K562 (cell line): Measurements from ENCODE around the gene FUT2. TPM values are rescaled to one million over a fixed set of nuclear protein-coding genes. Genes with fewer than 3 reads are reported as not detected.

ENCODE experiments used
- ATF7 ChIP-seq: fragments of 450-650 bp; IDR thresholded peaks from 2 replicates; pipeline ENCODE4 v1.7.1; 2014; ENCODE audit warnings: mild to moderate bottlenecking, moderate library complexity
- CBX1 ChIP-seq: sonication (generic); IDR thresholded peaks from 2 replicates; pipeline ENCODE4 v1.6.1; 2016; ENCODE audit warnings: antibody characterized with exemption, low read depth, mild to moderate bottlenecking
- CBX2 ChIP-seq: fragments of 200-600 bp; sonication (generic); IDR thresholded peaks from one replicate; pipeline ENCODE4 v1.6.1; 2012; ENCODE audit warnings: mild to moderate bottlenecking, low read length, inconsistent platforms; ENCODE audit not compliant: insufficient read depth, poor library complexity, severe bottlenecking
- EGR1 ChIP-seq: fragments of 450-650 bp; conservative IDR thresholded peaks from 2 replicates; pipeline ENCODE4 v1.6.1; 2017; ENCODE audit warnings: mild to moderate bottlenecking
- GTF2F1 ChIP-seq: IDR thresholded peaks from 2 replicates; pipeline ENCODE4 v1.6.1; 2011; ENCODE audit warnings: low read depth, low read length, improper control_type of control experiment
- KDM1A ChIP-seq, 2 experiments: fragments of 450-650 bp; IDR thresholded peaks; 2 replicates each; pipeline ENCODE4 v1.6.1; 2016; ENCODE audit warnings: mild to moderate bottlenecking in 2 of 2
- ZNF76 ChIP-seq: fragments of 250-450 bp; sonication (Bioruptor Pico); IDR thresholded peaks from 2 replicates; pipeline ENCODE4 v1.4.0; 2020; ENCODE audit warnings: mild to moderate bottlenecking, moderate library complexity, borderline replicate concordance
- polyA plus RNA-seq, 8 experiments: library from polyadenylated mRNA; depleted of rRNA in 4 of 8; stranded (reverse) in 5 of 8; unstranded in 3 of 8; fragments of >200 nt; fragmentation: Nextera tagmentation in 2 of 8; fragmentation: Illumina TruSeq in 1 of 8; extraction: Ambion mirVana in 2 of 8; extraction: Trizol in 1 of 8; gene quantifications; 2 replicates each; pipeline versions ENCODE4 v1.2.1 to v1.2.3, GENCODE V29; 2011 to 2014; ENCODE audit warnings: inconsistent platforms in 1 of 8, missing spikeins in 1 of 8
- total RNA-seq, 7 experiments: library from RNA; depleted of rRNA in 6 of 7; stranded (reverse); fragments of >200 nt in 6 of 7; fragmentation: Illumina TruSeq in 2 of 7; extraction: Trizol in 2 of 7; gene quantifications; 2 replicates each; pipeline versions ENCODE4 v1.2.1 to v1.2.3, GENCODE V29; 2011 to 2021; ENCODE audit warnings: low replicate concordance in 1 of 7
- TF ChIP-seq, protein P1 (sequence below), 2 experiments: fragments of 450-650 bp; IDR thresholded peaks; 2 replicates each; pipeline ENCODE4 v1.6.1; 2016; ENCODE audit warnings: mild to moderate bottlenecking in 2 of 2, borderline replicate concordance in 1 of 2, low read depth in 1 of 2, moderate library complexity in 1 of 2
- TF ChIP-seq, protein P2 (sequence below), 2 experiments: fragments of 450-650 bp; conservative IDR thresholded peaks; 2 replicates each; pipeline ENCODE4 v1.6.1; 2017; ENCODE audit warnings: mild to moderate bottlenecking in 2 of 2, moderate library complexity in 2 of 2
- TF ChIP-seq, protein P3 (sequence below): sonication (generic); formaldehyde crosslinking; IDR thresholded peaks from 2 replicates; pipeline ENCODE4 v1.4.0; 2020; ENCODE audit warnings: mild to moderate bottlenecking, missing genetic modification reagents
- TF ChIP-seq, protein P4 (sequence below): sonication (generic); formaldehyde crosslinking; IDR thresholded peaks from 2 replicates; pipeline ENCODE4 v1.9.0; 2022; ENCODE audit warnings: mild to moderate bottlenecking, missing genetic modification reagents

Gene FUT2
- total and polyA plus RNA-seq, 9 of the 15 experiments (the other 6 are each of a cell fraction or from before 2014, with no cell fraction given): 0.03 to 0.04 TPM; not detected in 7

DNA sequence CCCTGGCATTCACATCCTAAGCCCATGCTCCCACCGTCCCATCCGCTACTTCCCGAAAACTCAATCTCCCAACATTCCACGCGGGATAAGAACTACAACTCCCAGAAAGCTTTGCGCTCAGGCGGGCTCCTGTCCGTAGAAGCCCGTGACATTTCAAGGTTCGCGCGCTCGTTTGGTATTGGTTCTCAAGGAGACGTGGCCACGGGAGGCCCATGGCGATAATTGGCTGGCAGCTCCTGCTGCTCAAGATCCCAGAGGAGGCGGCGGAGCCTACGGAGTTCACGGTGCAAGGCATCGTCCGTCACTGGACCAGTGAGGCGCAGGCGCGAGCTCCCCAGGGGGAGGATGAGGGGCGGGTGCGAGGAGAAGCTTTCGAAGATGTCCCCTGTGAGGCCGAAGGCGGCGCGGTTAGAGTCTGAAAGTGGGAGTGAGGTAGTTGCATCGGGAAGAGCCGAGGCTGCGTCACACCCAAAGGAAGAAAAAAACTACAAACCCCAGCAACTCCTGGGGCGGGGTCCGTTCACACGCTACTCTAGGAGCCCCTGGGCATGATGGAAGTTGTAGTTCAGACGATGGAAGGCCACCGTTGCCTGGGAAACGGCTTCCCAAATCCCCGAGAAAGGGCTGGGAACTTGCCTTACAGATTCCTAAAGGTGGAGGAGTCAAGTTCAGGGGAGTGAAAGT is 25.0 kb downstream of the FUT2 start (continued):
- TF ChIP-seq, protein P1, sequence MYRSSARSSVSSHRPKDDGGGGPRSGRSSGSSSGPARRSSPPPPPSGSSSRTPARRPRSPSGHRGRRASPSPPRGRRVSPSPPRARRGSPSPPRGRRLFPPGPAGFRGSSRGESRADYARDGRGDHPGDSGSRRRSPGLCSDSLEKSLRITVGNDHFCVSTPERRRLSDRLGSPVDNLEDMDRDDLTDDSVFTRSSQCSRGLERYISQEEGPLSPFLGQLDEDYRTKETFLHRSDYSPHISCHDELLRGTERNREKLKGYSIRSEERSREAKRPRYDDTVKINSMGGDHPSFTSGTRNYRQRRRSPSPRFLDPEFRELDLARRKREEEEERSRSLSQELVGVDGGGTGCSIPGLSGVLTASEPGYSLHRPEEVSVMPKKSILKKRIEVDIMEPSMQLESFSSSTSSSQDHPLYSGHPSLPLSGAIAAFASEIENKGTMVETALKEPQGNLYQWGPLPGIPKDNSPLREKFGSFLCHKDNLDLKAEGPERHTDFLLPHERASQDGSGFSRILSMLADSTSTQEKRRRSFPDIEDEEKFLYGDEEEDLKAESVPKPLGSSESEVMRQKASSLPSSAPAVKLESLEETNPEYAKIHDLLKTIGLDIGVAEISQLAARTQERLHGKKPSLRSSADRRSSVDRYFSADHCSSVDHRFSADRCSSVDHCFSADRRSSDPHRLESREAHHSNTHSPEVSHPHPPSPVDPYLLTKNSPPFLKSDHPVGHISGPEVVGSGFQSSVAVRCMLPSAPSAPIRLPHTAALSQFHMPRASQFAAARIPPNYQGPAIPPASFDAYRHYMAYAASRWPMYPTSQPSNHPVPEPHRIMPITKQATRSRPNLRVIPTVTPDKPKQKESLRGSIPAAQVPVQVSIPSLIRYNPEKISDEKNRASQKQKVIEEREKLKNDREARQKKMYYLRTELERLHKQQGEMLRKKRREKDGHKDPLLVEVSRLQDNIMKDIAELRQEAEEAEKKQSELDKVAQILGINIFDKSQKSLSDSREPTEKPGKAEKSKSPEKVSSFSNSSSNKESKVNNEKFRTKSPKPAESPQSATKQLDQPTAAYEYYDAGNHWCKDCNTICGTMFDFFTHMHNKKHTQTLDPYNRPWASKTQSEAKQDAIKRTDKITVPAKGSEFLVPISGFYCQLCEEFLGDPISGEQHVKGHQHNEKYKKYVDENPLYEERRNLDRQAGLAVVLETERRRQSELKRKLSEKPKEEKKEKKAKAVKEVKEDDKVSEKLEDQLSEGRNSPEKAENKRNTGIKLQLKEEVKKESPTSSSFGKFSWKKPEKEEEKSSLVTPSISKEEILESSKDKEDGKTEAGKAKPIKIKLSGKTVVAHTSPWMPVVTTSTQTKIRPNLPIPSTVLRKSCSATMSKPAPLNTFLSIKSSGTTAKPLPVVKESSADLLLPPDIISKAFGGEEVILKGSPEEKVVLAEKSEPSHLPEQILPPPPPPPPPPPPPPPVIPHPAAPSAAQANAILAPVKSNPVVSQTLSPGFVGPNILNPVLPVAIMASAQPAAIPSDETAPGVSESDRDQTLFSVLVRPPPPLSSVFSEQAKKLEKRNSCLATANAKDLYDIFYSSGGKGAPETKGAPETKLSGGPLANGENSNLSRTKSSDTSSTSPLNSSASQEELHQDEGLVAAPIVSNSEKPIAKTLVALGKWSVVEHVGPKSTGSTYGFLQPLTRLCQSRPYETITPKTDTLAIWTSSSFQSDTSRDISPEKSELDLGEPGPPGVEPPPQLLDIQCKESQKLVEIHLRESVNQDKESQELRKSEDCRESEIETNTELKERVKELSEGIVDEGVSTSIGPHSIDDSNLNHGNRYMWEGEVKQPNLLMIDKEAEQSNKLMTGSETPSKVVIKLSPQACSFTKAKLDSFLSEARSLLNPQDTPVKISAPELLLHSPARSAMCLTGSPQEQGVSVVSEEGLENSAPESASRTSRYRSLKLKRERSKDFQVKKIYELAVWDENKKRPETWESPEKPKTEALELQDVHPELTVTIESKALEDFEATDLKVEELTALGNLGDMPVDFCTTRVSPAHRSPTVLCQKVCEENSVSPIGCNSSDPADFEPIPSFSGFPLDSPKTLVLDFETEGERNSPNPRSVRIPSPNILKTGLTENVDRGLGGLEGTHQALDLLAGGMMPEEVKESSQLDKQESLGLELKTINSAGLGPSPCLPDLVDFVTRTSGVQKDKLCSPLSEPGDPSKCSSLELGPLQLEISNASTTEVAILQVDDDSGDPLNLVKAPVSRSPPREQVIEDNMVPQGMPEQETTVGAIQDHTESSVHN (IDR thresholded peaks at IDR 0.05; ENCODE audit: borderline replicate concordance in 1 of 2, low read depth in 1 of 2): no peak
- TF ChIP-seq CBX1 (no peak), GTF2F1 (no peak), EGR1 (0 out of 2 replicates have a peak, but pooled peaks have one; percentile 25), ZNF76 (CRISPR knock-in tag) (no peak), CBX2 (no peak), ATF7 (peak; percentile 83), KDM1A (IDR thresholded peaks at IDR 0.05) (no peak)
- TF ChIP-seq, protein P2, sequence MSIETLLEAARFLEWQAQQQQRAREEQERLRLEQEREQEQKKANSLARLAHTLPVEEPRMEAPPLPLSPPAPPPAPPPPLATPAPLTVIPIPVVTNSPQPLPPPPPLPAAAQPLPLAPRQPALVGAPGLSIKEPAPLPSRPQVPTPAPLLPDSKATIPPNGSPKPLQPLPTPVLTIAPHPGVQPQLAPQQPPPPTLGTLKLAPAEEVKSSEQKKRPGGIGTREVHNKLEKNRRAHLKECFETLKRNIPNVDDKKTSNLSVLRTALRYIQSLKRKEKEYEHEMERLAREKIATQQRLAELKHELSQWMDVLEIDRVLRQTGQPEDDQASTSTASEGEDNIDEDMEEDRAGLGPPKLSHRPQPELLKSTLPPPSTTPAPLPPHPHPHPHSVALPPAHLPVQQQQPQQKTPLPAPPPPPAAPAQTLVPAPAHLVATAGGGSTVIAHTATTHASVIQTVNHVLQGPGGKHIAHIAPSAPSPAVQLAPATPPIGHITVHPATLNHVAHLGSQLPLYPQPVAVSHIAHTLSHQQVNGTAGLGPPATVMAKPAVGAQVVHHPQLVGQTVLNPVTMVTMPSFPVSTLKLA (conservative IDR thresholded peaks at IDR 0.05): peak in 1 of 2 experiments; percentile 70; a peak in 2 of 4 replicates
- TF ChIP-seq, protein P3, sequence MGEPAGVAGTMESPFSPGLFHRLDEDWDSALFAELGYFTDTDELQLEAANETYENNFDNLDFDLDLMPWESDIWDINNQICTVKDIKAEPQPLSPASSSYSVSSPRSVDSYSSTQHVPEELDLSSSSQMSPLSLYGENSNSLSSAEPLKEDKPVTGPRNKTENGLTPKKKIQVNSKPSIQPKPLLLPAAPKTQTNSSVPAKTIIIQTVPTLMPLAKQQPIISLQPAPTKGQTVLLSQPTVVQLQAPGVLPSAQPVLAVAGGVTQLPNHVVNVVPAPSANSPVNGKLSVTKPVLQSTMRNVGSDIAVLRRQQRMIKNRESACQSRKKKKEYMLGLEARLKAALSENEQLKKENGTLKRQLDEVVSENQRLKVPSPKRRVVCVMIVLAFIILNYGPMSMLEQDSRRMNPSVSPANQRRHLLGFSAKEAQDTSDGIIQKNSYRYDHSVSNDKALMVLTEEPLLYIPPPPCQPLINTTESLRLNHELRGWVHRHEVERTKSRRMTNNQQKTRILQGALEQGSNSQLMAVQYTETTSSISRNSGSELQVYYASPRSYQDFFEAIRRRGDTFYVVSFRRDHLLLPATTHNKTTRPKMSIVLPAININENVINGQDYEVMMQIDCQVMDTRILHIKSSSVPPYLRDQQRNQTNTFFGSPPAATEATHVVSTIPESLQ (CRISPR knock-in tag): 0 out of 2 replicates have a peak, but pooled peaks have one; percentile 35
- TF ChIP-seq, protein P4, sequence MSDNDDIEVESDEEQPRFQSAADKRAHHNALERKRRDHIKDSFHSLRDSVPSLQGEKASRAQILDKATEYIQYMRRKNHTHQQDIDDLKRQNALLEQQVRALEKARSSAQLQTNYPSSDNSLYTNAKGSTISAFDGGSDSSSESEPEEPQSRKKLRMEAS (CRISPR knock-in tag): peak; percentile 80
